Astrocyte (in vitro differentiated cells and primary cell): ENCODE data around the gene GAPT.

Source experiments
- EZH2 ChIP-seq: IDR thresholded peaks from 2 replicates; pipeline ENCODE4 v1.6.1; 2012; ENCODE audit warnings: mild to moderate bottlenecking, low read length, inconsistent platforms; ENCODE audit not compliant: insufficient read depth
- TF ChIP-seq, protein P1 (sequence below): IDR thresholded peaks from 2 replicates; pipeline ENCODE4 v1.5.1; 2011; ENCODE audit warnings: low read depth, mild to moderate bottlenecking, inconsistent platforms, low read length, moderate library complexity; ENCODE audit not compliant: insufficient read depth

- TF ChIP-seq, protein P1, sequence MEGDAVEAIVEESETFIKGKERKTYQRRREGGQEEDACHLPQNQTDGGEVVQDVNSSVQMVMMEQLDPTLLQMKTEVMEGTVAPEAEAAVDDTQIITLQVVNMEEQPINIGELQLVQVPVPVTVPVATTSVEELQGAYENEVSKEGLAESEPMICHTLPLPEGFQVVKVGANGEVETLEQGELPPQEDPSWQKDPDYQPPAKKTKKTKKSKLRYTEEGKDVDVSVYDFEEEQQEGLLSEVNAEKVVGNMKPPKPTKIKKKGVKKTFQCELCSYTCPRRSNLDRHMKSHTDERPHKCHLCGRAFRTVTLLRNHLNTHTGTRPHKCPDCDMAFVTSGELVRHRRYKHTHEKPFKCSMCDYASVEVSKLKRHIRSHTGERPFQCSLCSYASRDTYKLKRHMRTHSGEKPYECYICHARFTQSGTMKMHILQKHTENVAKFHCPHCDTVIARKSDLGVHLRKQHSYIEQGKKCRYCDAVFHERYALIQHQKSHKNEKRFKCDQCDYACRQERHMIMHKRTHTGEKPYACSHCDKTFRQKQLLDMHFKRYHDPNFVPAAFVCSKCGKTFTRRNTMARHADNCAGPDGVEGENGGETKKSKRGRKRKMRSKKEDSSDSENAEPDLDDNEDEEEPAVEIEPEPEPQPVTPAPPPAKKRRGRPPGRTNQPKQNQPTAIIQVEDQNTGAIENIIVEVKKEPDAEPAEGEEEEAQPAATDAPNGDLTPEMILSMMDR: no peak
- TF ChIP-seq EZH2: no peak
Observed at GRCh38 chr5:58497921-58498320, 6.7 kb downstream of the GAPT start.
